IMR-90 (cell line): ENCODE results near the gene TMC3. TPM values are rescaled to one million over a fixed set of nuclear protein-coding genes. Genes with fewer than 3 reads are reported as not detected.

Experiments
- ATAC-seq: fragments of 200-7000 bp; cut with Tn5 transposase; 2 replicates; pipeline ENCODE4 v1.9.1; 2020; ENCODE audit warnings: low read depth, mild to moderate bottlenecking, moderate library complexity
- BruUV-seq: library from RNA; stranded (reverse); fragments of 400-500 nt; replicated peaks from 2 replicates; lab custom pipeline; 2021; lab: Mats Ljungman, UMichigan
- CTCF ChIA-PET: fragments of 300-600 bp; formaldehyde crosslinking; extraction: SDS; loops from one replicate; lab custom pipeline; 2021; ENCODE audit warnings: antibody characterized with exemption; lab: Yijun Ruan, JAX
- POLR2A ChIA-PET: fragments of 300-600 bp; sonication (Branson Sonifier 250); formaldehyde crosslinking; loops from one replicate; lab custom pipeline; 2022; ENCODE audit warnings: antibody characterized with exemption; ENCODE audit not compliant: unreplicated experiment; lab: Charles Lee
- DNase-seq: peaks from one replicate; pipeline ENCODE4 v3.0.0; 2013
- H2AFZ ChIP-seq: replicated peaks from 2 replicates; pipeline ENCODE3; 2013; ENCODE audit warnings: low read length, mild to moderate bottlenecking; ENCODE audit not compliant: poor library complexity
- H2AK5ac ChIP-seq: 2 replicates; pipeline ENCODE4 v1.6.1; 2013; ENCODE audit warnings: low read depth, low read length, inconsistent platforms
- H2AK9ac ChIP-seq: replicated peaks from 2 replicates; pipeline ENCODE3; 2013; ENCODE audit warnings: mild to moderate bottlenecking, low read depth, low read length, moderate library complexity; ENCODE audit not compliant: poor library complexity
- H2BK120ac ChIP-seq: 2 replicates; pipeline ENCODE4 v1.6.1; 2013; ENCODE audit warnings: low read depth, low read length, inconsistent platforms
- H2BK15ac ChIP-seq: 3 replicates; pipeline ENCODE4 v1.6.1; 2013; ENCODE audit warnings: low read depth, low read length, inconsistent platforms
- H2BK20ac ChIP-seq: 2 replicates; pipeline ENCODE4 v1.6.1; 2013; ENCODE audit warnings: low read depth, mild to moderate bottlenecking, inconsistent platforms, low read length, moderate library complexity
- H2BK5ac ChIP-seq: 2 replicates; pipeline ENCODE4 v1.6.1; 2013; ENCODE audit warnings: mild to moderate bottlenecking, low read depth, low read length, inconsistent platforms; ENCODE audit not compliant: poor library complexity, severe bottlenecking
- H3K14ac ChIP-seq: replicated peaks from 2 replicates; pipeline ENCODE4 v1.6.1; 2013; ENCODE audit warnings: low read depth, low read length, inconsistent platforms
- H3K18ac ChIP-seq: 2 replicates; pipeline ENCODE4 v1.6.1; 2013; ENCODE audit warnings: low read depth, low read length, control low read depth
- H3K23ac ChIP-seq: 2 replicates; pipeline ENCODE4 v1.6.1; 2013; ENCODE audit warnings: low read depth, low read length, inconsistent platforms
- H3K27ac ChIP-seq: 2 replicates; pipeline ENCODE4 v1.5.1; 2013; ENCODE audit warnings: mild to moderate bottlenecking, control low read depth, low read length; ENCODE audit not compliant: insufficient read depth
- H3K27me3 ChIP-seq: 2 replicates; pipeline ENCODE4 v1.6.1; 2013; ENCODE audit warnings: low read length; ENCODE audit not compliant: control insufficient read depth, insufficient read depth
- H3K36me3 ChIP-seq: 2 replicates; pipeline ENCODE4 v1.6.1; 2013; ENCODE audit warnings: low read length, mixed read lengths; ENCODE audit not compliant: control insufficient read depth, insufficient read depth
- H3K4ac ChIP-seq: 2 replicates; pipeline ENCODE4 v1.6.1; 2013; ENCODE audit warnings: low read depth, low read length, inconsistent platforms
- H3K4me1 ChIP-seq: 2 replicates; pipeline ENCODE4 v1.6.1; 2013; ENCODE audit warnings: low read length, mixed read lengths; ENCODE audit not compliant: control insufficient read depth, insufficient read depth
- H3K4me2 ChIP-seq: 2 replicates; pipeline ENCODE4 v1.6.1; 2013; ENCODE audit warnings: low read depth, mild to moderate bottlenecking, control low read depth, low read length, moderate library complexity
- H3K4me3 ChIP-seq: 2 replicates; pipeline ENCODE4 v1.5.1; 2013; ENCODE audit warnings: low read depth, mild to moderate bottlenecking, control low read depth, low read length, moderate library complexity; ENCODE audit not compliant: insufficient read depth
- H3K56ac ChIP-seq: 2 replicates; pipeline ENCODE4 v1.6.1; 2013; ENCODE audit warnings: low read length, inconsistent platforms; ENCODE audit not compliant: insufficient read depth; ENCODE audit errors: extremely low read depth
- H3K79me1 ChIP-seq, 2 experiments: 2 replicates each; pipeline ENCODE4 v1.6.1; 2013; ENCODE audit warnings: low read length in 2 of 2, inconsistent platforms in 1 of 2, low read depth in 1 of 2
- H3K9ac ChIP-seq: 2 replicates; pipeline ENCODE4 v1.6.1; 2013; ENCODE audit warnings: low read depth, low read length, control low read depth
- H3K9me1 ChIP-seq: 2 replicates; pipeline ENCODE4 v1.6.1; 2013; ENCODE audit warnings: low read length, inconsistent platforms; ENCODE audit not compliant: insufficient read depth
- H3K9me3 ChIP-seq: 2 replicates; pipeline ENCODE4 v1.6.1; 2013; ENCODE audit warnings: low read length; ENCODE audit not compliant: control insufficient read depth, insufficient read depth
- H4K20me1 ChIP-seq: 2 replicates; pipeline ENCODE4 v1.6.1; 2013; ENCODE audit warnings: low read length, inconsistent platforms; ENCODE audit not compliant: insufficient read depth
- H4K5ac ChIP-seq: 2 replicates; pipeline ENCODE4 v1.6.1; 2013; ENCODE audit warnings: mild to moderate bottlenecking, low read depth, low read length, control low read depth
- H4K8ac ChIP-seq, 2 experiments: 2 replicates each; pipeline ENCODE4 v1.6.1; 2013; ENCODE audit warnings: low read depth in 2 of 2, low read length in 2 of 2, control low read depth in 1 of 2, inconsistent platforms in 1 of 2
- H4K91ac ChIP-seq: 2 replicates; pipeline ENCODE4 v1.6.1; 2013; ENCODE audit warnings: low read depth, low read length, inconsistent platforms; ENCODE audit not compliant: insufficient read depth
- CEBPB ChIP-seq: IDR thresholded peaks from 2 replicates; pipeline ENCODE4 v1.6.1; 2012; ENCODE audit warnings: low read depth, low read length, improper control_type of control experiment
- CHD1 ChIP-seq: IDR thresholded peaks from 2 replicates; pipeline ENCODE4 v1.6.1; 2012; ENCODE audit warnings: low read depth, low read length, improper control_type of control experiment
- FOS ChIP-seq: fragments of 150-350 bp; IDR thresholded peaks from 2 replicates; pipeline ENCODE4 v1.6.1; 2016; ENCODE audit warnings: low read depth, low read length
- MXI1 ChIP-seq: IDR thresholded peaks from 2 replicates; pipeline ENCODE4 v1.6.1; 2012; ENCODE audit warnings: low read depth, mild to moderate bottlenecking, low read length, moderate library complexity, borderline replicate concordance
- NFE2L2 ChIP-seq: fragments of 150-350 bp; IDR thresholded peaks from 2 replicates; pipeline ENCODE4 v1.6.1; 2016; ENCODE audit warnings: low read depth, mild to moderate bottlenecking, low read length
- RFX5 ChIP-seq: IDR thresholded peaks from 2 replicates; pipeline ENCODE4 v1.8.0; 2012; ENCODE audit warnings: low read depth, mild to moderate bottlenecking, low read length, moderate library complexity
- USF2 ChIP-seq: fragments of 150-350 bp; IDR thresholded peaks from 2 replicates; pipeline ENCODE4 v1.6.1; 2017; ENCODE audit warnings: mild to moderate bottlenecking, antibody characterized with exemption, low read length, low read depth
- WGBS, 2 experiments: methylation state at CpG; one replicate each; pipeline versions ENCODE4 v1.1.5 to v1.1.7; 2013; ENCODE audit warnings: missing lambda C conversion rate in 2 of 2; ENCODE audit not compliant: insufficient read length in 1 of 2; ENCODE audit errors: extremely low coverage in 2 of 2; 5-methylcytosine and 5-hydroxymethylcytosine counted together
- dilution Hi-C: fragments of 300-500 bp; cut with HindIII; formaldehyde crosslinking; loops from one replicate; pipeline ENCODE4 v1.14.3; 2018; ENCODE audit warnings: low sequenced_read_pairs; ENCODE audit not compliant: unreplicated experiment
- in situ Hi-C: fragments of 300-500 bp; cut with MboI; formaldehyde crosslinking; loops from 3 replicates; pipeline ENCODE4 v1.14.3; 2019; ENCODE audit warnings: low sequenced_read_pairs, inconsistent platforms, mixed read lengths
- intact Hi-C: fragments of 100-400 bp; cut with micrococcal nuclease; formaldehyde crosslinking; loops from 2 replicates; pipeline ENCODE4 v1.10.0; 2022
- polyA plus RNA-seq, 3 experiments: library from polyadenylated mRNA; depleted of rRNA; stranded (reverse); fragments of >200 nt; gene quantifications; 2 replicates each; pipeline ENCODE4 v1.2.3, GENCODE V29; 2012; ENCODE audit warnings: low replicate concordance in 1 of 3
- total RNA-seq: library from RNA; depleted of rRNA; stranded (reverse); fragments of >200 nt; gene quantifications from 2 replicates; pipeline ENCODE4 v1.2.3, GENCODE V29; 2012

TMC3 gene
- total and polyA plus RNA-seq, 2 of the 4 experiments (the other 2 are of a cell fraction): not detected

DNA sequence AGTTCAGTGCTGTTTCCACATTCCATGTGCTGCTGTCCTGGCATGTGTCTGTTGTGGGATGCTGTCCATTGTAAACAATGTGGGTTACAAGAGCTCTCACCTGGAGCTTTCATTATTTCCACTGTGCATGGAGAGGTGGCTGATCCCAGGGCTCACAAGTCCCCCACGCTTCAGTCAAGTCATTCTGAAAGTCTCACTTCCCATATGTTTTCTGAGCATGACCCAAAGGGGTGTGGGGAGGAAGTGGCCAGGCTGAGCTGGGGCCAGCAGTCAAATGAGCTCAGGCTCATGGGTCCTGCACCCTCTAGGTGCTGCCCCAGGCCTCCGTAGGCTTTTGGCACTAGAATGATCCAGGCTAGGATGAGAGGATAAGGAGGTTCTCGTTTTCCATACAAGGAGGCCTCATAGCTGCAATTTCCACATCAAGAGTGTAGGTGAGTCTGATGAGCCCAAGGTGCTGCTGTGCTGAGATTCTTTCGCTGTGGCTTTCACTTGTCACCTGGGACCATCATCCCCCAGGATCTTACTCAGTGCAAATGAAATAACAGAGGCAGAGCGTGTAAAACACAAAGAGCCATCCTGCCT lies 72.1 kb downstream of the TMC3 start:
- Histone ChIP-seq H2BK15ac (no peak overlapping the region), H2AK9ac (no peak overlapping the region), H4K91ac (no peak overlapping the region), H4K20me1 (no peaks in the 10 kb centered on the region), H3K79me1 (no peaks in the 10 kb centered on the region), H3K18ac (no peak overlapping the region), H3K4me1 (peaks cover 2% of the 10 kb centered on the region), H3K9me3 (no peaks in the 10 kb centered on the region), H3K9ac (no peak overlapping the region), H2AFZ (no peak overlapping the region), H4K5ac (no peak overlapping the region), H2BK120ac (no peak overlapping the region), H3K4ac (no peak overlapping the region), H3K27ac (no peak overlapping the region), H2BK20ac (no peak overlapping the region), H2BK5ac (no peak overlapping the region), H3K4me3 (no peak overlapping the region), H3K23ac (no peak overlapping the region), H2AK5ac (no peak overlapping the region), H3K14ac (no peak overlapping the region), H3K9me1 (peaks cover 8% of the 10 kb centered on the region), H3K36me3 (peaks cover 29% of the 10 kb centered on the region; the same call in 1 of the 2 replicates), H3K4me2 (no peak overlapping the region), H3K56ac (no peak overlapping the region), H4K8ac (no peak overlapping the region), H3K27me3 (no peaks in the 10 kb centered on the region)
- no TSS peak for BruUV-seq
- ATAC-seq (no peak), DNase-seq (no peak)
- intact Hi-C loops: no loop called here
- in situ Hi-C loops: no loop called here
- WGBS, 2 experiments: no CpG with 5 or more reads among the region's 5 CpGs
- TF ChIP-seq RFX5 (no peak), MXI1 (no peak), CHD1 (no peak), FOS (no peak), USF2 (no peak), NFE2L2 (no peak), CEBPB (no peak)
- CTCF ChIA-PET: interaction anchor here (1.2 kb wide), 1 partner anchor 9 kb away, joined by 3 read pairs; no protein-coding TSS in a partner anchor
- dilution Hi-C loops: no loop called here
- POLR2A ChIA-PET: no interaction called here
